Stimulated activated CD4-positive, alpha-beta T cell treated with anti-CD3 and anti-CD28 coated beads, TNF-alpha, amount 100 ng/mL, for 4 hours (primary cell): ENCODE measurements around the gene IRAK3.
A peak's percentile ranks its signal among the peaks of the same experiment; 100 is the strongest.

ENCODE experiments used
- DNase-seq, 3 experiments: peaks; one replicate each; pipeline ENCODE4 v3.0.0-alpha.2; 2020; ENCODE audit warnings: low read depth in 3 of 3

IRAK3 gene

GRCh38 chr12:66188584-66189485 lies at the start of gene IRAK3:
Gene IRAK3, plus strand, starts transcription at chr12:66189214. Its CDS starts 86 bp downstream, at chr12:66189300.
- peak in 2 of 3 experiments; percentile 8 for DNase-seq

- DNase-seq: no peak
These were observed 49.7 kb upstream of the IRAK3 start for GRCh38 chr12:66139328-66139727.

GRCh38 chr12:66140731-66141130 lies 48.3 kb upstream of the IRAK3 start:
- no peak for DNase-seq

- no peak for DNase-seq
These were observed 47.7 kb upstream of the IRAK3 start for GRCh38 chr12:66141299-66141698.

GRCh38 chr12:66142826-66143225 lies 46.2 kb upstream of the IRAK3 start:
- DNase-seq: no peak

GRCh38 chr12:66143868-66144267 lies 45.1 kb upstream of the IRAK3 start:
- no peak for DNase-seq

GRCh38 chr12:66144791-66145754 lies 43.9 kb upstream of the IRAK3 start:
- no peak for DNase-seq

- DNase-seq: no peak
These were observed 39.2 kb upstream of the IRAK3 start for GRCh38 chr12:66149702-66150398.

- no peak for DNase-seq
These were observed 36.3 kb upstream of the IRAK3 start for GRCh38 chr12:66152732-66153131.

GRCh38 chr12:66154776-66155175 lies 34.2 kb upstream of the IRAK3 start:
- no peak for DNase-seq

- no peak for DNase-seq
These were observed 32.4 kb upstream of the IRAK3 start for GRCh38 chr12:66156654-66157053.

GRCh38 chr12:66159123-66159522 lies 29.9 kb upstream of the IRAK3 start:
- DNase-seq: no peak

GRCh38 chr12:66160704-66161103 lies 28.3 kb upstream of the IRAK3 start:
- no peak for DNase-seq

GRCh38 chr12:66162701-66163100 lies 26.3 kb upstream of the IRAK3 start:
- no peak for DNase-seq

- DNase-seq: no peak
These were observed 25.7 kb upstream of the IRAK3 start for GRCh38 chr12:66163289-66163688.

GRCh38 chr12:66164349-66164821 lies 24.6 kb upstream of the IRAK3 start:
- no peak for DNase-seq

GRCh38 chr12:66165141-66165540 lies 23.9 kb upstream of the IRAK3 start:
- DNase-seq: no peak

GRCh38 chr12:66166561-66166960 lies 22.5 kb upstream of the IRAK3 start:
- DNase-seq: no peak

- no peak for DNase-seq
These were observed 20.6 kb upstream of the IRAK3 start for GRCh38 chr12:66168410-66168809.

- peak; percentile 70 to 71 (median 71) for DNase-seq
These were observed 19.5 kb upstream of the IRAK3 start, which contains the start of gene TMBIM4 for GRCh38 chr12:66169221-66170170. Gene TMBIM4, minus strand, starts transcription at chr12:66169996. Its CDS starts 45 bp downstream, at chr12:66169951.
